Activated CD8-positive, alpha-beta memory T cell treated with anti-CD3 and anti-CD28 coated beads for 24 hours (primary cell): ENCODE results near the gene FIS1.
"Not testable (repeated sequence)": the region's sequence is repeated elsewhere in the genome, so short reads cannot be mapped to it uniquely, and the experiment has no call there.

Source experiments
- DNase-seq: peaks from one replicate; pipeline ENCODE4 v3.0.0-alpha.2; 2020

FIS1 gene

GRCh38 chr7:101253199-101253598, 8.3 kb upstream of the FIS1 start:
- DNase-seq = not testable (repeated sequence)

DNA sequence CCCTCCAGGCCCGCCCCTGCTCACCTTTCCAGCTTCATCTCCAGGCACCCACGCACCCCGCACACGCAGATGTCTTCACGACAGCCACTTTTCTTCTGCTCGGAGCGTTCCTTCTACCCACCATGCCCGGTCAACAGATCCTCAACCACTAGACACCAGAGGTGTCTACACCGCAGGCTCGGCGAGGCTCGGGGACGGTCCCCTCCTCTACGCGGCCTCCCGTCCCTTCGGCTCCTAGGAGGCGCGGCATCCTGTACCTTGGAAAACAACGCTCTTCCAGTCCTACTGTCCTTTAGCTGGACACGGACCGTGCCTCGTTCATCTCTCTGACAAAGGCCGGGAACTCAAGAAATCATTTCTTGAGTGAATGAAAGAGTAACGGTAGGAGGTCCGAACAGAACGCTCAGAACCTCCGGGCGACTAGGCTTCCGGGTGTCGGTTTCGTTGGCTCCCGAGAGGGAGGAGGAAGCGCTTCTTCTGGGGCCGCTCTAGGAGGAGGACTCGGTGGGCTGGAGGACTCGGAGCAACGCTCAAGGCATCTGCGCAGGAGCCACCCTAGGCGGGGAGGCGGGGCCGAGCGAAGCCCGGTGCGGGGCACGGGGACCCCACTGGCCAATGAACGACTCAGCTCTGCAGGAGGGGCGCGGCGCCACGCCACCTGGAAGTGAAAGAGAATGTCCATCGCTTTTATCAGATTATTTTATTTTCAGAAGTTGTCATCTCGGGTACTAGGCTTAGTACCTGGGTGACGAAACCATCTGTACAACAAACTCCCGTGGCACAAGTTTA, 7.2 kb upstream of the FIS1 start:
- peak; percentile 99 for DNase-seq

DNA sequence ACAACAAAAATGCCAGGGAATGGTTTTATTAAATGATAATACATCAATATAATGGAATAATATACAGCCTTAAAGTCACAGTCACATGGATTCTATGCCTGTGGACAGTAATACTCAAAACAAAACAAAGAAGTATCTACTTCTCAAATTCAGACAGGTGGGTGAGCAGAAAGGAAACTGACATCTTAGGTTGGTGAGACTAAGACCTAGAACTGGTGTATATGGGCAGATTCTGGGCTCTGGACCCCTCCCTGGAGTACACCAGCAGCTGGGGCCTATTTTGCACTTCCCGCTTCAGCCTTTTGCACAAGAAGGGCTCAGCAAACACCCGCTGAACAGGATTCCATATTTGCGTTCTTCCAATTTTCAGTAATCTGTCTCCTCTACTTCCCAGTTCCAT, 5.4 kb upstream of the FIS1 start:
- no peak for DNase-seq

GRCh38 chr7:101248276-101248675, 3.4 kb upstream of the FIS1 start:
- DNase-seq = no peak

DNA sequence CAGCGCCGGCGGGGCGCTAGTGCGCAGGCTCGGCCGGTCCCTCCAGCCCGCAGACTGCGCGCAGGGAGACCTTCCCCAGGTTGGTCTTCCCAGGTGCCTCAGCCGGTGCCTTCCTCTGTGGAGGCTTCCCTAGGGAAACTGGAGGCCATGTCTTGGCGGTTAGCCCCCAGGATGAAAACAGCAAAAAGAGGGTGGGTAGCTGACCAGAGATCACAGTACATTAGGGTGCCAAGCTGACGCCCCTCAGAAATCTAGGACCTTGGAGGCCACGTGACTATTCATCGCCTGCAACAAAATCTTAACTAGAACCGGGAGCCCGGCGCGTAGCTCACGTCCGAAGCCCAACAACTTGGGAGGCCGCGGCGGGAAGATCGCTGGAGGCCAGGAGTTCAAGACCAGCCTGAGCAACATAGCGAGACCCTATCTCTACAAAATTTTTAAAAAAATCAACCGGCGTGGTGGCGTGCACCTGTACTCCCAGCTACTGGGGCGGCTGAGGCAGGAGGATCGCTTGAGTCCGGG, 327 bp upstream of the FIS1 start:
- no peak for DNase-seq

GRCh38 chr7:101243646-101244374, 1.1 kb downstream of the FIS1 start:
- no peak for DNase-seq

- no peak for DNase-seq
Observed at GRCh38 chr7:101241443-101242349, 3.2 kb downstream of the FIS1 start.

DNA sequence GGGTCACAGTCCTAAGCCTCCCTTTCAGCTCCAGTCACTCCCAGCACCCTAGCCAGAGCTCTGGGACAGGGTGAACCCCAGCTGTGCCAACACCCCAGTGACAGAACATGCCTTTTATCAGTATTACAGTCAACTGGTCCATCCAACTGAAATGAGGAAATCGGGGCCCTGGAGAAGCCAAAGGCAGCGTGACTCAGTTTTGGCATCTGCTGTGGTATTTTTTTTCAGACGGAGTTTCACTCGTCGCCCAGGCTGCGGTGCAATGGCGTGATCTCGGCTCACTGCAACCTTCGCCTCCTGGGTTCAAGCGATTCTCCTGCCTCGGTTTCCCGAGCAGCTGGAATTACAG, 3.9 kb downstream of the FIS1 start:
- no peak for DNase-seq

GRCh38 chr7:101240226-101241014, 4.5 kb downstream of the FIS1 start:
- DNase-seq = no peak

DNA sequence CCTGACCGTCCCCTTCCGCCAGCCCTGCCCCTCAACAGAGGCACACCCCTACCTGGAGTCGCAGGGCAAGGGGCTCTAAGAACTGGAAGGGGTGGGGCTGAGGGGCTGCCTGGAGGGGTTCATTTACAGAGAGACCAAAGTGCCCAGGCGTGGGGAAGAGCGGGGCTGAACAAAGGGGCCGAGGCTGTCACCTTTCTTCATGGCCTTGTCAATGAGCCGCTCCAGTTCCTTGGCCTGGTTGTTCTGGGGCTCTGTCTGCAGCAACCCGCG, 5.0 kb downstream of the FIS1 start:
- DNase-seq = no peak

DNA sequence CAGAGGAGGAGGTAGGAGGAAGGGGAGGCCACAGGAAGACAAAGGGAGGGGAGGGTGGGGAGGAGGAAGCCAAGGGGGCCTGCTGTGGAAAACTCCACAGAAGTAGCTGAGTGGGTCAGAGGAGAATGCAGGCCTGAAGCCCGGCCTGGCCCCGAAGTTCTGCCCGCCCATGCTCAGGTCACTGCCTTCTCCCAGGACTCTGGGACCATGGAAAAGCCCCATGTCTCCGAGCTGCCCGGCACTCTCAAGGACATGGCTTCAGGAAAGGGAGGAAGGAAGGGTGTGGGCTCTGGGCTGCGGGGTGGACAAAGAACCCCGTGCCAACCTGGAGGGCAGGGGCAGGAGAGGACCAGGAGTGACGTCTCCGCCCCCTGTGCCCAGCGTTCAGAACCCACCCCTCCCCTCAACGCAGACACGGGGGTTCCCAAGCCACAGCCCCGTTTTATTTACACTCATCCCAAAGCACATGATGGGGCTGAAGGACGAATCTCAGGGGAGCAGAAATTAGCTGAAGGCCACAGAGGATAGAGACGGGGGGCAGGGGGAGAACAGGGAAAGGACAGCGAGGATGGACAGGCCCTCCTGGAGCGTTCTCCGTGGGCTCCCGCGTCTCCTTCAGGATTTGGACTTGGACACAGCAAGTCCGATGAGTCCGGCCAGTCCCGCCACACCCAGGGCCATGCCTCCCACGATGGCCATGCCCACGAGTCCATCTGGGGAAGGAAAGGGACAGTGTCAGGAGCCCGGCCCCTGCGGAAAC, 5.5 kb downstream of the FIS1 start:
- no peak for DNase-seq

GRCh38 chr7:101238226-101239182, 6.4 kb downstream of the FIS1 start:
- DNase-seq = no peak

DNA sequence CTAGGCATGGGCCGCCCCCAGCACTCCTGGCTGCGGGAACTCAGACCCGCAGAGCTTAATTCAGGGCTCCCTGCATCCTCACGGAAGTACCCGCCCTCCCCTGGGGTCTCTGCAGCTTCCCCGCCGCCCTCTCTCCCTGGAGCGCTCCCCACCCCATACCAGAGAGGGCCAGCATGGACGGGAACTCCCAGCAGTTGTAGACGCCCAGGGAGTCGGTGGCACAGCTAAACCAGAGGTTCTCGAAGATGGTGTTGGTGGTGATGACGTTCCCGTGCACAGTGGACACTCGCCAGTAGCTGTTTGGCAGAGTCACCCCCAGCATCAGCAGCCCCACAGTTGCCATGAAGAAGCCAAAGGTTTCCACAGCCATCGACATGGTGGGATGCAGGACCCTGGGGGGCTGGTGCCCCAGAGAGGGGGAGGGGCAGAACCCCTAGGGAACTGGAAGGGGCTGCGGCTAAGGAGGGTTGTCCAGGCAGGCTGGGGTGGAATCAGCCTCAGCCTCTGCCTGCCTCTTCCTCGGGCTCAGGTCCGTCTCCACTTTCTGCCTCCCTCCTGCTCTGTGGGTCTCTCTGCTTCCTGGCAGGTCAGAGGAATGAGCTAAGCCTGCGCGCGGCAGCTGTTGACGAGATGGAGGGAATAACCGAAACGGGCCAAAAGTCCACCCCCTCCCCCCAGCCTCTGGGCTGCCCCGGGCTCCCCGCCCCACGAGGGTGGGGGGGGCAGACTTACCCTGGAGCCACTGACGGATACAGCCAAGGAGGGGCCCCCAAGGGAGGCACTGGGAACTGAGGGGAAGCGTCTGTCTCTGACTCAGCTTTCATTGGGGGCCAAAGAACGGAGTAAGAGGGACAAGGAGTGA, 7.4 kb downstream of the FIS1 start, which contains the start of gene CLDN15:
Gene CLDN15 (minus strand): TSS at position 597 of the 862 bp plus-strand sequence. CDS start 221 bp downstream, at position 376.
- no peak for DNase-seq

DNA sequence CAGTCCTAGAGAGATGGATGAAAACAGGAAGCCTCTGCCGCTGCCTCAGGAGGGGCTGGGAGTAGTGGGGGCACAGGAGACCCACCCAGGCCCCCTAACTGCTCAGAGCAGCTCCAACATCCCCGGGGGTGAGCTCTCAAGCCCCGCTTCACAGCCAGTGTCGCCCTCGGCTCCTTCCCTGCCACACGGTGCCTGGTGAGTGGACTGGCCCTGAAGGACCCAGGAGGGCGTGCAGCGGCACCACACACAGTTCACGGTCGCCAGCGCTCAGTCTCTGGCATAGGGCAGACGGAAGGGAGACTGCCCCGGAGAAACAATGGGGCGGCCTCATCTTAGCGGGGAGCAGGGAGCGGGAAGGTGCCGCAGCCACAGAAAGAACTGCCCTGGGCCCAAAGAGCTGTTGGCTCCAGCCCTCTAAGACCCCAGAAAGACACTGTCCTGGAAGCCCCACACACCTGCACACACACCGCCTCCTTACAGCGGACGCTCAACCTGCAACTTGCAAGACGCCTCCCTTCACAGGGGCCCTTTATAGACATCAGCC, 8.5 kb downstream of the FIS1 start:
- DNase-seq = no peak

DNA sequence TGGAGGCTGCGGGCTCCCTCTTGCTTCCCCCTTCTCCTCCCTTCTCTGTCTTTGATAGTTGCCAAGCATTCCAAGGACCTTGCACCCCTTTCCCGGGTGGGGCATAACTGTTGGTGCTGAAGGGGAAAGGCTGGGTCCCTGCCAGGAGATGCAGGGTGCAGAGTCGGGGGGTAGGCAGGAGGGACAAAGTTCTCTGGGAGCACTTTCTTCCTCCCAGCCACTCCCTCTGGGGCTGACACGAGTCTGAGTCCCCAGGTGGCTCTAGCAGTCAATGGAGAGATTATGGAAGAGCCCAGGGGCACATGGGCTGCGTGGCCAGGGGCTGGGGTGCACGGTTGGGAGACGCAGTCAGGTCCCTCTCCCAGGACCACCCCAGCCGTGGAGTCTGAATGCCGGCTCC, 9.4 kb downstream of the FIS1 start:
- DNase-seq = no peak

GRCh38 chr7:101235050-101235449, 9.8 kb downstream of the FIS1 start:
- no peak for DNase-seq

DNA sequence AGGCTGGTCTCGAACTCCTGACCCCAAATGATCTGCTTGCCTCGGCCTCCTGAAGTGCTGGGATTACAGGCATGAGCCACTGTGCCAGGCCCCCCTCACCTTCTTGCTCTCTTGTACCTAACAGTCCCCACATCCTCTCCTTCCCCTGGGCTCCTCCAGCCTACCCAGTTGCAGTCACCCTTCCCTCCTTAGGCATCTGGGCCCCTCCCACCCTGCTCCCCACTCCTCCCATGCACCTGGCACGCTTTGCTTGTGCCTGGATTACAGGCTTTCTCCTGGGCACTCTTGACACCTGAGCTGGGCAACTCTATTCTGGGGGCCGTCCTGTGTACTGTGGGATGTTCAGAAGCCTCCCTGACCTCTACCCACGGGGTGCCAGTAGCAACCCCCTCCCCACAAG, 10.2 kb downstream of the FIS1 start:
- no peak for DNase-seq

GRCh38 chr7:101233907-101234547, 10.9 kb downstream of the FIS1 start:
- no peak for DNase-seq
